ENCODE data around the gene CAMK1D. TPM values are rescaled to one million over a fixed set of nuclear protein-coding genes. Genes with fewer than 3 reads are reported as not detected.

Gene CAMK1D
- polyA plus RNA-seq, 2 of the 4 experiments (the other 2 are of a cell fraction), result 6.6 to 12.5 TPM

DNA sequence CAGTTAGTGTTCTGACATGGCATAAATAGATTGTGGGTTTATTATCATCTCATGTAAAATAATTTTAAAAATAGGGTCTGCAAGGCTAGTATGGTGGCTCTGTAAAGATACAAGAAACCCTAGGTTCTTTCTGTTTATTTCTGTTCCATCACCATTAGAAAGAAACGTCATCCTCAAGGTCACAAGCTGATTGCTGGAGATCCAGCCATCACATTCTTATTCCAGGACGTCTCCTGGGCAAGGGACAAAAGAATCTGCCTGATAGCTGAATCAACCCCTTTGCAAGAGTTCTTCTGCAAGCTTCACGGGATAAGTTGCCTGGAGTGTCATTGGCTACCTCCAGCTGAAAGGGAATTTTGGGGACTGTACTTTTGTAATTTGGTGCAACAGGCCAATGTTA lies 184.4 kb downstream of the CAMK1D start:
- H3K9me3 ChIP-seq, result no peaks in the 10 kb centered on the region
- ChIA-PET CTCF (interaction anchor here (1.6 kb wide), 1 partner anchor 123 kb away, joined by 4 read pairs; no protein-coding TSS in a partner anchor), POLR2A (no interaction called here)
- DNase-seq (ENCODE audit: low read depth in 1 of 2, low spot score in 1 of 2), result no peak
- no peak overlapping the region for H3K4me2 ChIP-seq
- no peak for ATAC-seq
- no peak overlapping the region for H3K4me3 ChIP-seq
- no peak overlapping the region for H3K27ac ChIP-seq
- TF ChIP-seq RCOR1 (IDR thresholded peaks at IDR 0.05; ENCODE audit: low read depth, low read length), result no peak
- no peak for TF ChIP-seq GATA3 (IDR thresholded peaks at IDR 0.05; ENCODE audit: borderline replicate concordance)
- TF ChIP-seq POLR2AphosphoS2 (conservative IDR thresholded peaks at IDR 0.05; ENCODE audit: low read length), result no peak
- TF ChIP-seq NR3C1 (IDR thresholded peaks at IDR 0.05), result no peak
- TF ChIP-seq EP300 (IDR thresholded peaks at IDR 0.05), result no peak
- no peak for TF ChIP-seq MAZ (IDR thresholded peaks at IDR 0.05; ENCODE audit: borderline replicate concordance, low read depth, low read length)
- TF ChIP-seq SMC3 (IDR thresholded peaks at IDR 0.05), result no peak
- no peak for TF ChIP-seq FOXS1 (CRISPR knock-in tag; IDR thresholded peaks at IDR 0.05)
- TF ChIP-seq CHD4 (IDR thresholded peaks at IDR 0.05; ENCODE audit: borderline replicate concordance), result no peak
- no peak for TF ChIP-seq JUN (IDR thresholded peaks at IDR 0.05)
- no peak for TF ChIP-seq EHMT2 (IDR thresholded peaks at IDR 0.05; ENCODE audit: low read depth)
- no peak for TF ChIP-seq CTCF (IDR thresholded peaks at IDR 0.05)
- no peak for TF ChIP-seq KDM1A (IDR thresholded peaks at IDR 0.05; ENCODE audit: low read depth)
- H3K4me1 ChIP-seq, result no peaks in the 10 kb centered on the region; the same call in 2 of the 3 replicates
- FAIRE-seq, result no peak
- WGBS (ENCODE audit: missing lambda C conversion rate), result 72% methylated on average over 3 of the region's 3 CpGs

DNA sequence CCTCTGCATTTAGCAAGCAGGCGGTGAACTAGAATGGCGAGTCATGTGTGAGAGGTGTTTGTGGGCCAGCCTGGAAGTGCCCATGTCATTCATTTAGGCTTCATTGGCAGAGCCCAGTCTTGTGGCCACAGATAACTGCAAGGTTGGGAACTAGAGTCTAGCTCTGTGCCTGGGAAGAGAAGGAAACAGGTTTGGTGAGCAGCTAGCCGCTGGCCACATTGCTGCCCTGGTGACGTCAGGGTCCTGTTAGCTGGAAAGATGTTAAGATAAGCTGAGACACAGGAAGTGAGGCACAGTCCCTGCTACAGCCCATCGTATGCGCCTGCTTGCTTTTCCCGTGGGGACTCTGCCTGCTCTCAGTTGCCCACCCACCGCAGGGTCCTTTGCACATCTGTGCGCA lies 185.5 kb downstream of the CAMK1D start:
- H3K4me1 ChIP-seq, result peaks cover 4% of the 10 kb centered on the region; the same call in 2 of the 3 replicates
- FAIRE-seq (no peak), DNase-seq (ENCODE audit: low read depth in 1 of 2, low spot score in 1 of 2) (no peak), ATAC-seq (no peak)
- H3K9me3 ChIP-seq, result no peaks in the 10 kb centered on the region
- H3K4me3 ChIP-seq, result no peak overlapping the region
- TF ChIP-seq KDM1A (IDR thresholded peaks at IDR 0.05; ENCODE audit: low read depth) (no peak), EHMT2 (IDR thresholded peaks at IDR 0.05; ENCODE audit: low read depth) (no peak)
- TF ChIP-seq, protein P1, sequence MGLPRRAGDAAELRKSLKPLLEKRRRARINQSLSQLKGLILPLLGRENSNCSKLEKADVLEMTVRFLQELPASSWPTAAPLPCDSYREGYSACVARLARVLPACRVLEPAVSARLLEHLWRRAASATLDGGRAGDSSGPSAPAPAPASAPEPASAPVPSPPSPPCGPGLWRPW (IDR thresholded peaks at IDR 0.05), result no peak
- H3K27ac ChIP-seq, result no peak overlapping the region
- 85% methylated on average over 9 of the region's 9 CpGs for WGBS (ENCODE audit: missing lambda C conversion rate)
- ChIA-PET POLR2A (no interaction called here), CTCF (interaction anchor here (0.6 to 1.6 kb wide), 4 partner anchors 22 to 270 kb away, joined by 3 to 4 read pairs (median 3); no protein-coding TSS in a partner anchor)
- H3K4me2 ChIP-seq, result no peak overlapping the region

- Histone ChIP-seq H3K4me1 (peaks cover 4% of the 10 kb centered on the region; the same call in 2 of the 3 replicates), H3K4me2 (no peak overlapping the region), H3K4me3 (no peak overlapping the region), H3K27ac (no peak overlapping the region), H3K9me3 (no peaks in the 10 kb centered on the region)
- TF ChIP-seq CBX2 (IDR thresholded peaks at IDR 0.05; ENCODE audit: borderline replicate concordance, low read depth) (no peak), RCOR1 (IDR thresholded peaks at IDR 0.05; ENCODE audit: low read depth, low read length) (no peak), ZSCAN20 (CRISPR knock-in tag; IDR thresholded peaks at IDR 0.05) (no peak), EP300 (IDR thresholded peaks at IDR 0.05) (no peak), ESRRA (IDR thresholded peaks at IDR 0.05; ENCODE audit: borderline replicate concordance, low read length) (no peak), NFE2L2 (conservative IDR thresholded peaks at IDR 0.05; ENCODE audit: low read length) (no peak), MAZ (IDR thresholded peaks at IDR 0.05; ENCODE audit: borderline replicate concordance, low read depth, low read length) (no peak), CHD2 (IDR thresholded peaks at IDR 0.05; ENCODE audit: low read length, partially characterized antibody) (no peak), FOSL2 (IDR thresholded peaks at IDR 0.05) (no peak), FOSL2 (CRISPR knock-in tag; IDR thresholded peaks at IDR 0.05) (no peak), FOXS1 (CRISPR knock-in tag; IDR thresholded peaks at IDR 0.05) (no peak), ZNF302 (CRISPR knock-in tag; IDR thresholded peaks at IDR 0.05) (no peak), GATA3 (IDR thresholded peaks at IDR 0.05; ENCODE audit: borderline replicate concordance) (no peak)
- TF ChIP-seq, protein P1 (IDR thresholded peaks at IDR 0.05), result no peak
- TF ChIP-seq, protein P2, sequence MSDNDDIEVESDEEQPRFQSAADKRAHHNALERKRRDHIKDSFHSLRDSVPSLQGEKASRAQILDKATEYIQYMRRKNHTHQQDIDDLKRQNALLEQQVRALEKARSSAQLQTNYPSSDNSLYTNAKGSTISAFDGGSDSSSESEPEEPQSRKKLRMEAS (IDR thresholded peaks at IDR 0.05), result no peak
- ATAC-seq, result no peak
- DNase-seq (ENCODE audit: low read depth in 1 of 2, low spot score in 1 of 2), result no peak
- ChIA-PET POLR2A (no interaction called here), CTCF (no interaction called here)
- FAIRE-seq, result no peak
Measured at GRCh38 chr10:12535656-12536055, 186.3 kb downstream of the CAMK1D start.
